CD4-positive, alpha-beta T cell treated with Interferon gamma for 1 hour (primary cell): ENCODE results near the gene MED26.

Experiments
- DNase-seq: peaks from one replicate; pipeline ENCODE4 v3.0.0-alpha.2; 2020

Gene MED26

DNA sequence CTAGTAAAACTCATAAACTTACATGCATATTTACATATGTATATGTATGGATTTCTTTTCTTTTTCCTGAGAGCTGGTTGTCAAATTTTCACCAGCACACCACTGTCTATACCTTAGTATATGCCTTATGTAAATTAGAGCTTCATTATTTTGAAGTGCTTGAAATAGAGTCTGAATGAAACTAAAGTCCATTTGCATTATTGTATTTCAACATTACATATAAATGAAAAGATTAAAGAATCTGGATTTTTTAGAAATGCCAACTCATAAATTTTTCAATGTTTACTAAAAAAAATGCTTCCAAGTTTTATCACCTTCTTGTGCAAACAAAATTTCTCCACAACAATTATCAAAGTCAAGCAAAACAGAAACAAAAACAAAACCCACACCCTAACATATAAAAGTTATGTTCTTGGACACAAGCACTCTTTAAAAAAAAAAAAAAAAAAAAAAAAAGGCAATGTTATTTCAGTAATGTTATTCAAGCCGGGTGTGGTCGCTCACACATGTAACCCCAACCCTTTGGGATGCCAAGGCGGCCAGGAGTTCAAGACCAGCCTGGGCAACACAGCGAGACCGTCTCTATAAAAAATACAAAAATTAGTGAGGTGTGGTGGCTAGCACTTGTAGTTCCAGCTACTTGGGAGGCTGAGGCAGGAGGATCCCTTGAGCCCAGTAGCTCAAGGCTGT lies 18.3 kb downstream of the MED26 start:
- DNase-seq: no peak

DNA sequence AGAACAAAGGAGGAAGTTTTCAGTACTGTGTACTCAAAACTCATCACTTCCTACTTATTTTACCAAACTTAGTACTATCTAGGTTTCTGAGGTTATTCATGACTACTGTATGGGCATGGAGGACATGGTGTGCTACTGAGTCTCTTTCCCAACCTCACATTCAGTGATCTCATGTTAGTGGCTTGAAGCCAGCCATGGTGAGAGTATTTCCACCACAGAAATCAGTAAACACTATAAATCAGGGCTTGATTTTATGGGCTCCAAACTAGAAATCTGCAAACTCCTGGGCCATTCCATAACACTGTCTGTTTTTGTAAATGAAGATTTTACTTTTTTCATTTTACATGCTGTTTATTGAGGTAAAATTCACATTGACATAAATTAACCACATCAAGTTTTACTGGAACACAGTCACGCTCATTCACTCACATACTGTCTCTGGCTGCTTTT lies 19.7 kb downstream of the MED26 start:
- DNase-seq: no peak

DNA sequence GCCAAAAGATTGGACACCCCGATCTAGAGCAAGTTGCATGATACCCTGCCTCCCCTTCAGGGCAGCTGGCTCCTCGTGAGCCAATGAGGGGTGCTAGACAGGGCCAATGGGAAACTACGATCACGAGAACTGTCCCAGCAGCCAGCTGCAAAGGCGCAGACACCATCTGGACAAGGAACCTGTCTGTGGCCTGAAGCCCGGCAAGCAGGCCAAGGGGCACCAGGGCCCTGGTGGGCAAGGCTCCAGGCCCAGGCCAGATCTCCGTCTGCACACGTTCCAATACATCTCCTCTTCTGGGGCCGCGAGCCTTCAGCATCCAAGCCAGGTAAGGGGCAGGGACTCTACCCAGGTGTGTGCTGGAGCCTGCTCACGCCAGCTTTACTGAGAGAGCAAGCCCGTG lies 20.2 kb downstream of the MED26 start:
- no peak for DNase-seq

DNA sequence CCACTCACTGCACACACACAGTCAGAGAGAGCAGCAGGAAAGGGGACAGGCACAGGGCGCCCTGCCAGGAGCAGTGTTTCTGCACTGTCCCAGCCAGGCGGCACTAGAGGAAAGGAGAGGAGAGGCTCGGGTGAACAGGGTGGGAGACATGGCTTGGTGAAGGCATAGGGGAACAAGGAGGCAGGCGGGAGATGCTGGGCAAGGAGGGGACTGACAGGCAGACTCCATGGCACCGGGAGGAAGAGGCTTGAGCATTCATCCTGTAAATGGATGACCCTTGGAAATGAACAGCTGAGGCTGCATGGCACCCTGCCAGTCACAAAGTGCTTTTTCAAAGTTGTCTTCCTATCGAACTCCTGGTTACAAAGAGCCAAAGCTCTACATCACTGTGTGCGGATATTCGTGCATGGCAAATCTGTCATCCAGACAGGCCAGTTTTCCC lies 22.4 kb downstream of the MED26 start:
- no peak for DNase-seq

DNA sequence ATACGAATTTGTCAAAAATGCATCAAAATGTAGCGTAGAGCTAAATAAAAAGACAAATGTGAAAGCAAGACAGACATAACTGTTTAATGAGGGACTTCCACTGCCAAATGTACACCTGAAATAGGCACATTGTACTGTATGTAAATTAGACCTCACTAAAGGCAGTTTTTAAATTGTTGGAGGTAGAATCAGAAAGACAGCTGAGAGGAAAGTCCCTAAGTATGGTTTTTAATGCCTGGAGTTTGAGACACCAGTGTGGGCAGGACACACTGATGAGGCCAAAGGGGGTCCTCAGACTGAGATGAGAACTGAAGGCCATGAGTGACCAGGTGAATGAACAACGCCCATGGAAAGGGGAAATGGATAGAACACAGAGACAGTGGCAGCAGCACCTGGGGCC lies 22.9 kb downstream of the MED26 start:
- DNase-seq: no peak

DNA sequence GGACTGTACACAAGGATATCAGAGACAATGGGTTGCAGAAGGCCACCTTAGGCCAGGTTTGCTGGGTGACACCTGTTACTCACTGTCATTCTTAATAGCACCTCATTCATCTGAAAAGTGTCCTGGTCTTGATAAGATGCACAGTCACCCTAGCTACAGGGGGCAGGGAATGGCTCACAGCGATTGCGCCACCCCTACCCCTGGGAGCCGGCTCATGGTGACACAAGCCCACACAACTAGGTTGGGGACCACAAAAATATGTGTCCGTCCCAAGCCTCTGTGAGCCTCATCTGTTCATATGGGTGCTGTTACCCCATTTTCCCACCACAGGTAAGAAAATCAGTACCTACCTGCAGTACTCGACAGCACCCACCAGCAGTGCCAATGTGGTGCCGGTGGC lies 23.4 kb downstream of the MED26 start:
- no peak for DNase-seq

DNA sequence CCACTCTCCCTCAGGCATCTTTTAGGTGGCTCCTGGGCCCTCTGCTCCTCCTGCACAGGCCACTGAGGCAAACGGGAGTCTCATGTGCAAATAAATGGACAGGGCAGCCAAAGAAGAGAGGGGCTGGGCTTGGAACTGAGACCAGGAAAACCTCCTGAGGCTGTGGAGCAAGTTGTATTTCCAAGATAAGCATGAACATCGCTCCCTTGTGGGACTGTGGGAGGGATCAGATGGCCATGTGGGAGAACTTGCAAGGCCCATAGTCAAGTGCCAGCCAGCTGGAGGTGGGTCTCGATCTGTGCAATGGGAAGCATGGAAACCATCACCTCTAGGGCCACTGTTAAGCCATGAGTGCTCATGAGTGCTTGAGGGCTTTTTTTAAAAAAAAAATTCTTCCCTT lies 24.9 kb downstream of the MED26 start:
- no peak for DNase-seq

DNA sequence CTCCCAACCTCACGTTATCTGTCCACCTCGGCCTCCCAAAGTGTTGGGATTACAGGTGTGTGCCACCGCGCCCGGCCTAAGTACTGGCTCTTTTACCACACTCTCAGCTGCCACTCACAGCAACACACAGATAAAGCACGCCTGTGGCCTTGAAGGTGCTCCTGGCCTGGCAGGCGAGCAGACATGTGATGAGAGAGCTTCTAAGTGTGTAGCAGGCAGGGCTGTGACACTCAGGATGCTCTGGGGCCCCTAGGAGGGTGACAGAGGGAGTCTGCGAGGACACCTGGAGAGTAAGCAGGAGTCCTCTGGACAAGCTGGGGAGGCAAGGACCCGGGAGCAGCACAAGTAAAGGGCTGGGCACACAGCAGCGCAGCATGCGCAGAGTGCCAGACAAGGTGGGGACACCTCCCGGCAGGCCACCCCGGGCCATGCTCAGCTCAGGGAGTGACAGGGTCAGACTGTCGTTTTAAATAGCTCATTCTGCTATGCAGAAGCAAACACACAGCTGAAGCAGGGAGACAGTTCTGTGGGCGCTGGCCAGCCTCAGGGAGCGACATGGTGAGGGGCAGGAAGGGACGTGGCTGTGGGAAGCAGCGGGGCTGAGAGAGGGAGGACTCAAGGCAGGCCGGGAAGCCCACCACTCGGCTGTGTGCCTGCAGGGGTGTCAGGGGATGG lies 26.5 kb downstream of the MED26 start:
- DNase-seq: no peak

DNA sequence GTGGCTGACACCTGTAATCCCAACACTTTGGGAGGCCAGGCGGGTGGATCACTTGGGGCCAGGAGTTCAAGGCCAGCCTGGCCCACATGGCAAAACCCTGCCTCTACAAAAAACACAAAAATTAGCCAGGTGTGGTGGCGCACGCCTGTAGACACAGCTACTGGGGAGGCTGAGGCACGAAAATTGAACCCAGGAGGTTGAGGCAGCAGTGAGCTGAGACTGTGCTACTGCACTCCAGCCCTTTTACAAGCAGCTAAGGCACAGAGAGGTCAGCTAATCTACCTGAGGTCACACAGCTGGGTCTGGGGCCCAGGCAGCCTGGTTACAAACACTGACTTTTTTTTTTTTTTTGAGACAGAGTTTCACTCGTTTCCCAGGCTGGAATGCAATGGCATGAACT lies 27.2 kb downstream of the MED26 start:
- no peak for DNase-seq

DNA sequence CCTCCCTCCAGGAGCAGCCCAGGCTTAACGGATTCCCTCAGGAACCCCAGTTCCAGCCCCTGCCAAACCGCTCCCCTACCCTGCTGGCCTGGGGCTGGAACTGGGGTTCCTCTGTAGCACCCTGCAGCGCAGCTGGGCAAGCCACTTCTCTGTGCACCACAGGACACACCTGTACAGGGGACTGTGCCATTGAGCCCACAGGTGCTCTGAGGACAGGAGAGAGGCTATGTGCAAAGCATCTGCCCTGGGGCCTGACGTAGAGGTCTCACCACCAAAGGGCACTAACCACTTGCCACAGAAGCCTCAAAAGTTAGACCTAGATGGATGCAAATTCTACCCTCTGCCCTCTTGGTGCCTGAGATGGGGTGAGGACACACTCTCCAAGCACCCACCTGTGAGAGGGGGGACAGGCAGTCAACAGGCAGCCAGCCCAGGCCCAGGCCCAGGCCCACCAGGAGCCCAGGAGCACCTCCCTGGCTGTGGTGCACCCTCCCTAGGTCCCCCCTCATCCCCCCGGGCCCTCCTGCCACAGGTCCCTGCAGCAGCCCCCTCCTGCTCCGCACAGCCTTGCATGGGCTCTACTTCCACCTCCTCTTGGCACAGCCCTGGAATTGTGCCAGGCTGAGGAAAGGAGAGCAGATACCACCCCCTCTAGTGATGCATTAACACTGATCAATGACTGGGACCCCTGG lies 28.2 kb downstream of the MED26 start:
- no peak for DNase-seq

DNA sequence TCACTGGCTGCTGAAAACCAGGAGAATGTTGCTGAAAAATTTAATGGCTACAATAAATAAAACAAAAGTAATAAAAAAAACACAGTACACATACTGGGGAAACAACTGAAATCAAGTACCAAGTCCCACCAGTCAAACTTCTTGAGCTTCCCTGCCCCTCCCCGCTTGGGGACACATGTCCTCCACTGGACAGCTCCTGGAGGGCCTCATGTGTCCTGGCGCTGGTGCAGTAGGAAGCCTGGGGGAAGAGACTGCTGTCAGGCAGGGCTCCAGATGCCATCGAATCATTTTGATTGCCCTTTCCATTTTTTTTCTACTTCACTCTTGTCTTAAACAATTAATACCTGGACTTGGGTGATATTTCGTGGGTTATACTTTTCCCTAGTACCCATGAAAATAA lies 29.2 kb downstream of the MED26 start:
- no peak for DNase-seq

DNA sequence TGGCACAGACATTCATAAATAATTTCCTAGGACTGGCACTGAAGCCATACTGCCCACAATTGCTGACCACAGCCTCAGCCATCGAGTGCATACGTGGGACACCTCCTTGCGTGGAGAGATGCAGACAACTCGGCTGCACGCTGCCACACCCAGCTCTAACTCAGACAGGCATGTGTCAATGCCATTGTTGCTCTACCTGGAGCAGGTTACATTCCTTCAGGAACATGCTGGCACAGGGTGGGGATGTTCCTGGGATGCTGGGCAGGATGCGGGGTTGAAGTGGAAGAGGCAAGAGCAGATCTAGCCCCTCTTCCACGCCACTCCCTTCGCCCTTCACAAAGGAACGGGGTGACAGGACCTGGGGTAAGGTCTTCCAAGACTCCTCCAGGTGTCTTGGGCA lies 31.6 kb downstream of the MED26 start:
- no peak for DNase-seq

DNA sequence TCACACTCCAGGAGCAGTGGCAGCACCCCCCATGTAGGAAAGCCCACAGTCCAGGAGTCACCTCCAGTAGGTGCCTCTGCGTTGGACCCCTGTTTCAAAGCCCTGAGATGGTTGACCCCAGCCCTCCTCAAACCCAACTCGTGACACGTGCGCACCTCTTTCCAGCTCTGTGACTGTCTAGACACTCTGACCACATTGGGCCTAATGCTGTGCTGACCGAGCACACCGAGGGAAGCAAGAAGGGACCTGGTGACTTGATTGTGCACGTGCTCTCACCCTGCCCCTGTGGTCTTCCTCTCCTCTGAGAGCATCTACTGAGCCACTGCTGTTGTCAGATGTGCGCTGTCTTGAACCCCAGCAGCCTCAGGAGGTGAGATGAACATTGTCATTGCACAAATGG lies 32.9 kb downstream of the MED26 start:
- DNase-seq: peak; percentile 15

DNA sequence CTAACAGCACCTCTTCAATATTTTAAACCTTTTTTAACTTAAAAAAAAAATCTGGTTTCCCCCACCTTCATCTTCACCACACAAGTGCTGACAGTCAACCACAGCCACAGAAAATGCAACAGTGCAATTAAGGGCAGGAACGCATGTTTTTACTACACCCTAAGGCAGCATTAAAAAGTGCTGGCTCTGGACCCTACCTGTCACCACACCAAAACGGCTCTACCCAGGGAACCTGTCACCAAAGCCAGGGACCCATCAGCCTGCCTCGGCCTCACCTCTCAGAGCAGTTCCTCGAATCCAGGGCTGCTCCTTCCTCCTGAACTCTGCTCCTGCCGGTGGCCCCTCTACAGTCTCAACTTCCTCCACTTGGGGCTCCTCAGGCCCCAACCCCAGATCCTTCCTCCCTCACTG lies 33.3 kb downstream of the MED26 start:
- peak; percentile 27 for DNase-seq

DNA sequence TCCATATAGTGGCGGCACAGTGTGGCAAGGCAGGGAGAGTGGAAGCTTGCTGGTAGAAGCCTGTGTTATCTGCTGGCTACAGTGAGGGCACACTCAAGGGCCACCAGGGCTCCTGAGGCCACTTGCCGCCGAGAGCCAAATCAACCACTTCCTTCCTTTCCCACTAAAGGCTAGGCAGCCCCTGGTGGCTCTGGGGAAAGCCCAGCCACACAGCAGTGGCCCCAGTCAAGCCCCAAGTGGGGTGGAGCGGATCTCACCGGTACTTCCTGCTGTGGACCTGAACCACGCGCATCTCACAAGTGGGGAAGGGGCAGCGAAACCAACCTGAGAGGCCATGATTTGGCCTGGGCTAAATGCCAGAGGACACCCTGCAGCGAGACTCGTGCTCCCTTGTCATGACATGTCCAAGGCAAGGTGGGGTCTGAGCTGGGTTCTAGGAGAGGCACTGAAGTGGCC lies 33.8 kb downstream of the MED26 start:
- DNase-seq: peak; percentile 65

DNA sequence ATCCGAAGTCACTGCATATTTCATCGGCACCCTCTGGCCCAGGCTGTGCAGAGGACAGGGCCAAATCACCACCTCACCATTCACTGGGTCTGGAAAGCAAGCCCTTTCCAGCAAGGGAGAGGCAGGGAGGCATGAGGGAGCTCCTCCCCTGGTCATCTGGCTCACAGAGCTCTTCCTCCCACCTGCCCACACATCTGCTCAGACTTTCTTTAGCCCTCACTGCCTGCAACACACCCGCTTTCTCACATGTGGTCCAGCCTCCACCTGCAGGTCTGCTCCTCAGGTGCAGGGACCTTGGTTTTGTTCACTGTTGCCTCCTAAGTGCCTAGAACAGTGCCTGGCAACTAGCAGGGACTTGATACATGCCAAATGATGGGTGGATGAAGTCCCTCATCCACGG lies 34.8 kb downstream of the MED26 start:
- no peak for DNase-seq

DNA sequence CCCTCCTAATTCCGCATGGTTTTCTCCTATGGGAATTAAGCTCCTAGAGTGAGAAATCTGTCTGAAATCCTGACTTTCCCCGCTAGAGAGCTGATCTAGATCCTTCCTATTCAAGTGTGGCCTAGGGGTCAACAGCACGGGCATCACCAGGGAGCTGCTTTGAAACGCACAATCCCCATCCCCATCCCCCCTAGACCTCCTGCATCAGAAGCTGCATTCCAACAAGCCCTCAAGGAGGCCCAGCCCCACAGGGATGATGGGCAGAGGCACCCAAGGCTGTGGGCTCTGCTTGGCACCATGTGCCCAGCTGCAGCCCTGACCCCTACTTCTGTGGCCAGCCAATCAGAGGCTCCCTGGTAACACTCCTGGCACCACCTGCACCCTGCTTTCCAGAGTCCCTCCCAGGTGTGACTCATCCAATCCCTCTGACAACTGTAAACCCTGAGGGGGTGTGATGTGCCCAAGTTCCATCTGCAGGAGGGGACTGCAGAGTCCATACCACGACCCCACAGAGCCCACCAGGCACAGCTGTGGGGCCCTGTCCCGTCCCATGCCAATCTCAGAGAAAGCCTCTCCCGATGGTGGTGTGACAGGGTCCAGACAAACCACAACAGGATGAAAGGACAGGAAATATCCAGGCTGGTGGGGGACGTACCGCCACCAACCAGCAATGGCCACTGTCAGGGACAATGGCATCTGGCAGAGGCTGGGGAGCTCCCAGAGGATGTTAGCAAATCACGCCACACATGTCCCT lies 36.0 kb downstream of the MED26 start:
- no peak for DNase-seq

DNA sequence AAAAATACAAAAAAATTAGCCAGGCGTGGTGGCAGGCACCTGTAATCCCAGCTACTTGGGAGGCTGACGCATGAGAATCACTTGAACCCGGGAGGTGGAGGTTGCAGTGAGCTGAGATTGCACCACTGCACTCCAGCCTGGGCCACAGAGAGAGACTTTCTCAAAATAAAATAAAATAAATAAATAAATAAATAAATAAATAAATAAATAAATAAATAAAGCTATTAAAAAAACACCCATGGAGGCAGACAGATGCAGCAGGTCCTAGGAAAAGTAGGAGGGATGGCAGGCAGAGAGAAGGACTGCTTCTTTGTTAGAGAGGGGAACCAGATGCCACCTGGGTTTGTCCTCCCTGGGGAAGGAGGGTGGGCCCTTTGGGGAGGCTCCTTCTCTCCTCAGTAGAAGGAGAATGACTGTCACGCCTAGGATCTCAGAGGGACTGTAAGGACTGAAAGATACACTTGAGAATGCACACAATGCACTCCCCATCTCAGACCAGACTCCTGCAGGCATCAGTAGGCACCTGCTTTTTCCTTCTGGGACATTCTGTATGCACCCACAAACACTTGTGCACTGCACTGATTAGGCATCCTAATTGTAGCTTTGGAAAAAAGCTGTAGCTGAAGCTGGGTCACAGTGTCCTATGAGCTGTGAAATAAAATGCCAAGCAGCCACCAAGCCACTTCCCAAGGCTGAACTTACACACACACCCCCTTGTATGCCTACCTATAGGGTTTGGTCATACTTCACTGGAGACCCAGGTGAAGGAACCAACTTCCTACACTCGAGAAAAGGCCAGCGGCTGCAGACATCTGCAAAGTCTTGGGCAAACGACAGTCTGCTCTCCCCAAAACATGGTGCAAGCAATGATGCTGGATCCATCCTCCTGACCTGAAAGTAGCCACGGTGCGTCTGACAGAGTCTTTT lies 36.9 kb downstream of the MED26 start:
- no peak for DNase-seq

DNA sequence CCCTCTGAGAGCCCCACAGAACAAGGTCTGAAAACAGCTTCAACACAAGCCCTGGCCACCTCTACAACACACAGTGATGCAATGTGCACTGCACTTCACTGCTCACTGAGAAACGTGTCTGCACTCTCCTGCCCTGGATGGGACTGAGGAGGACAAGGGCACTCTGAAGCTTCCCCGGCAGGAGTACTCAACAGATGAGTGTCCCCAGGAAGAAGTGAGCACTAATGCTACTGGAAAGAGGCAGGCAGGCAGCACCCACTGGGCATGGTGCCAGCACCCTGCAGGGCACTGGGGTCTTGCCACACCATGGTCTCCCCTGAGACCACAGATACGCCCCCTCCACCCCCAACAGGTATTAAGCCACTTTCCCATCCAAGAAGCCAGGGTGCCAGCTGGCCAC lies 38.1 kb downstream of the MED26 start:
- DNase-seq: no peak

DNA sequence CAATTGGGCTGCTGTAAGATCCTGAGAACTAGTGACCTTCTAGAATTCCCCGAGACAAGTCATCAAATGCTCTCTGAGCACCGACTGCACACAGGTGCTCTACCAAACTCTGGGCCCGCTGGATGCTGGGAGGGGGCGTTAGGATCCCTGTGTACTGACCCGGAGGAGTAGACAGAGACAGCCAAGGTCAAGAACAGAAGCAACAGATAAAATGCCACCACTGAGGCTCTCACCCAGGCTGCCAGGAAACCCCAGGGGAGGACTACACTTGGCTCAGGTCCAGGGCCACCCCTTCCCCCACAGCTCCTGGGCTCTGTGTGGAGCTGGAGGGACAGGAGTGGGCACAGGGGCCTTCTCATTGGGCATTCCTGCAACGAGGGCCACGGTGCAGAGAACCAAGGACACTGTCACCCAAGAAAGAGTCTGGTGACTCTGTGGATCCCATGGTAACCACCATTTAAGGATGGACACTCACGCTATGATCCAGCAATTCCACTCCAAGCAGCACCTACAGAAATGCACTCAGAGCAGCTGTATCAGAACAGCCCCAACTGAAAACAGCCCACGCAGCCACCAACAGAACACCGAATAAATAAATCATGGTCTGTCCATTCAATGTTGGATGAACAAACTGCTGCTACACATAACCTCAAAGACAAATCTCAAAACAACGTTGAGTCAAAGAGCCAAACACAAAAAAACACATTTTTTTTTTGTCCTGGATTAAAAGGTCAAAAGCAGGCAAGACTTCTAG lies 39.0 kb downstream of the MED26 start:
- DNase-seq: no peak
